Measurements from ENCODE around the gene GRPEL2.

Gene GRPEL2

GRCh38 chr5:149374303-149374702, 29.0 kb downstream of the GRPEL2 start:
- in situ Hi-C loops (cut with HindIII; ENCODE audit: low sequenced_read_pairs), result no loop called here

- in situ Hi-C loops (cut with HindIII; ENCODE audit: low sequenced_read_pairs), result no loop called here
Observed at GRCh38 chr5:149374801-149375200, 29.5 kb downstream of the GRPEL2 start.

- in situ Hi-C loops (cut with HindIII; ENCODE audit: low sequenced_read_pairs), result no loop called here
Observed at GRCh38 chr5:149375434-149375833, 30.1 kb downstream of the GRPEL2 start.

- in situ Hi-C loops (cut with HindIII; ENCODE audit: low sequenced_read_pairs), result no loop called here
Observed at GRCh38 chr5:149376104-149376503, 30.8 kb downstream of the GRPEL2 start.

- in situ Hi-C loops (cut with HindIII; ENCODE audit: low sequenced_read_pairs), result no loop called here
Observed at GRCh38 chr5:149376711-149377447, 31.6 kb downstream of the GRPEL2 start.

GRCh38 chr5:149378241-149378820, 33.0 kb downstream of the GRPEL2 start:
- in situ Hi-C loops (cut with HindIII; ENCODE audit: low sequenced_read_pairs), result no loop called here

GRCh38 chr5:149379177-149379761, 34.0 kb downstream of the GRPEL2 start, which contains the start of gene IL17B:
IL17B (minus strand) TSS chr5:149379292; CDS start chr5:149379225, 67 bp downstream.
- in situ Hi-C loops (cut with HindIII; ENCODE audit: low sequenced_read_pairs), result no loop called here

GRCh38 chr5:149379818-149380374, 34.6 kb downstream of the GRPEL2 start:
- in situ Hi-C loops (cut with HindIII; ENCODE audit: low sequenced_read_pairs), result no loop called here

- in situ Hi-C loops (cut with HindIII; ENCODE audit: low sequenced_read_pairs), result no loop called here
Observed at GRCh38 chr5:149380466-149381121, 35.3 kb downstream of the GRPEL2 start.

- in situ Hi-C loops (cut with HindIII; ENCODE audit: low sequenced_read_pairs), result no loop called here
Observed at GRCh38 chr5:149381261-149381985, 36.1 kb downstream of the GRPEL2 start.

- in situ Hi-C loops (cut with HindIII; ENCODE audit: low sequenced_read_pairs), result no loop called here
Observed at GRCh38 chr5:149381986-149382338, 36.7 kb downstream of the GRPEL2 start.

GRCh38 chr5:149382517-149383220, 37.4 kb downstream of the GRPEL2 start:
- in situ Hi-C loops (cut with HindIII; ENCODE audit: low sequenced_read_pairs), result no loop called here

- in situ Hi-C loops (cut with HindIII; ENCODE audit: low sequenced_read_pairs), result no loop called here
Observed at GRCh38 chr5:149383399-149383798, 38.1 kb downstream of the GRPEL2 start.

- in situ Hi-C loops (cut with HindIII; ENCODE audit: low sequenced_read_pairs), result no loop called here
Observed at GRCh38 chr5:149386166-149386565, 40.9 kb downstream of the GRPEL2 start.

GRCh38 chr5:149387081-149387631, 41.9 kb downstream of the GRPEL2 start:
- in situ Hi-C loops (cut with HindIII; ENCODE audit: low sequenced_read_pairs), result no loop called here

- in situ Hi-C loops (cut with HindIII; ENCODE audit: low sequenced_read_pairs), result no loop called here
Observed at GRCh38 chr5:149387982-149388381, 42.7 kb downstream of the GRPEL2 start.

GRCh38 chr5:149388498-149389190, 43.3 kb downstream of the GRPEL2 start:
- in situ Hi-C loops (cut with HindIII; ENCODE audit: low sequenced_read_pairs), result no loop called here

- in situ Hi-C loops (cut with HindIII; ENCODE audit: low sequenced_read_pairs), result no loop called here
Observed at GRCh38 chr5:149389552-149390495, 44.5 kb downstream of the GRPEL2 start.
